GM21786 (cell line): Measurements from ENCODE around the gene TMEM119.
"Not testable (repeated sequence)": the region's sequence is repeated elsewhere in the genome, so short reads cannot be mapped to it uniquely, and the experiment has no call there.

Experiments
- ATAC-seq: cut with Tn5 transposase; IDR thresholded peaks from one replicate; pipeline ENCODE4 v1.9.1; 2021; ENCODE audit not compliant: unreplicated experiment

The TMEM119 gene

GRCh38 chr12:108567406-108568337 is 30.2 kb downstream of the TMEM119 start:
- ATAC-seq = no peak

GRCh38 chr12:108566452-108566851 is 31.4 kb downstream of the TMEM119 start:
- ATAC-seq = no peak

- ATAC-seq = no peak
These were observed 31.9 kb downstream of the TMEM119 start for GRCh38 chr12:108565976-108566375.

- ATAC-seq = no peak
These were observed 32.7 kb downstream of the TMEM119 start for GRCh38 chr12:108565146-108565545.

- no peak for ATAC-seq
These were observed 33.2 kb downstream of the TMEM119 start for GRCh38 chr12:108564724-108565123.

GRCh38 chr12:108563804-108564151 is 34.1 kb downstream of the TMEM119 start:
- no peak for ATAC-seq

- ATAC-seq = no peak
These were observed 34.6 kb downstream of the TMEM119 start for GRCh38 chr12:108563136-108563803.

- ATAC-seq = peak; percentile 50
These were observed 35.3 kb downstream of the TMEM119 start, which contains the start of gene ISCU for GRCh38 chr12:108562348-108563135. ISCU (plus strand) TSS chr12:108562596; CDS start chr12:108562623, 27 bp downstream.

GRCh38 chr12:108561852-108562347 is 36.0 kb downstream of the TMEM119 start:
- ATAC-seq = no peak

GRCh38 chr12:108560752-108561719 is 36.8 kb downstream of the TMEM119 start, which contains the start of gene SART3:
SART3 (minus strand) TSS chr12:108561173; CDS start chr12:108561154, 19 bp downstream.
- ATAC-seq = peak; percentile 36

- ATAC-seq = no peak
These were observed 37.6 kb downstream of the TMEM119 start for GRCh38 chr12:108560321-108560721.

GRCh38 chr12:108559748-108560147 is 38.1 kb downstream of the TMEM119 start:
- ATAC-seq = no peak

GRCh38 chr12:108559007-108559655 is 38.8 kb downstream of the TMEM119 start:
- no peak for ATAC-seq

- ATAC-seq = not testable (repeated sequence)
These were observed 42.5 kb downstream of the TMEM119 start for GRCh38 chr12:108555383-108555782.

GRCh38 chr12:108553799-108554198 is 44.1 kb downstream of the TMEM119 start:
- ATAC-seq = no peak

- no peak for ATAC-seq
These were observed 46.3 kb downstream of the TMEM119 start for GRCh38 chr12:108551535-108551934.

- ATAC-seq = no peak
These were observed 48.8 kb downstream of the TMEM119 start for GRCh38 chr12:108548954-108549521.

GRCh38 chr12:108547686-108548085 is 50.2 kb downstream of the TMEM119 start:
- no peak for ATAC-seq

- no peak for ATAC-seq
These were observed 54.2 kb downstream of the TMEM119 start for GRCh38 chr12:108543652-108544051.
